HepG2 (cell line): ENCODE results near the gene PFKFB4.

Experiments used
- CTCF ChIP-seq: sonication (generic); formaldehyde crosslinking; IDR thresholded peaks from 2 replicates; pipeline ENCODE4 v1.5.0; 2020; ENCODE audit warnings: mild to moderate bottlenecking, missing genetic modification reagents, moderate library complexity
- PHF8 ChIP-seq: sonication (generic); formaldehyde crosslinking; IDR thresholded peaks from 2 replicates; pipeline ENCODE4 v1.5.0; 2020; ENCODE audit warnings: missing genetic modification reagents
- SRY ChIP-seq: sonication (generic); formaldehyde crosslinking; IDR thresholded peaks from 2 replicates; pipeline ENCODE4 v1.8.0; 2022; ENCODE audit warnings: mild to moderate bottlenecking, missing genetic modification reagents
- ZNF10 ChIP-seq: sonication (generic); formaldehyde crosslinking; IDR thresholded peaks from 2 replicates; pipeline ENCODE4 v1.4.0; 2020; ENCODE audit warnings: mild to moderate bottlenecking, low read depth, missing genetic modification reagents, borderline replicate concordance
- ZNF572 ChIP-seq: sonication (generic); formaldehyde crosslinking; IDR thresholded peaks from 2 replicates; pipeline ENCODE4 v1.5.1; 2020; ENCODE audit warnings: mild to moderate bottlenecking, missing genetic modification reagents
- TF ChIP-seq, protein P1 (sequence below): sonication (generic); formaldehyde crosslinking; IDR thresholded peaks from 2 replicates; pipeline ENCODE4 v1.4.0; 2020; ENCODE audit warnings: mild to moderate bottlenecking, missing genetic modification reagents

GRCh38 chr3:48595075-48595525 lies 38.5 kb upstream of the PFKFB4 start, which contains the start of gene COL7A1:
- TF ChIP-seq PHF8 (no peak), ZNF10 (CRISPR knock-in tag) (no peak), ZNF572 (CRISPR knock-in tag) (no peak), CTCF (CRISPR knock-in tag) (no peak), SRY (CRISPR knock-in tag) (no peak)
- TF ChIP-seq, protein P1, sequence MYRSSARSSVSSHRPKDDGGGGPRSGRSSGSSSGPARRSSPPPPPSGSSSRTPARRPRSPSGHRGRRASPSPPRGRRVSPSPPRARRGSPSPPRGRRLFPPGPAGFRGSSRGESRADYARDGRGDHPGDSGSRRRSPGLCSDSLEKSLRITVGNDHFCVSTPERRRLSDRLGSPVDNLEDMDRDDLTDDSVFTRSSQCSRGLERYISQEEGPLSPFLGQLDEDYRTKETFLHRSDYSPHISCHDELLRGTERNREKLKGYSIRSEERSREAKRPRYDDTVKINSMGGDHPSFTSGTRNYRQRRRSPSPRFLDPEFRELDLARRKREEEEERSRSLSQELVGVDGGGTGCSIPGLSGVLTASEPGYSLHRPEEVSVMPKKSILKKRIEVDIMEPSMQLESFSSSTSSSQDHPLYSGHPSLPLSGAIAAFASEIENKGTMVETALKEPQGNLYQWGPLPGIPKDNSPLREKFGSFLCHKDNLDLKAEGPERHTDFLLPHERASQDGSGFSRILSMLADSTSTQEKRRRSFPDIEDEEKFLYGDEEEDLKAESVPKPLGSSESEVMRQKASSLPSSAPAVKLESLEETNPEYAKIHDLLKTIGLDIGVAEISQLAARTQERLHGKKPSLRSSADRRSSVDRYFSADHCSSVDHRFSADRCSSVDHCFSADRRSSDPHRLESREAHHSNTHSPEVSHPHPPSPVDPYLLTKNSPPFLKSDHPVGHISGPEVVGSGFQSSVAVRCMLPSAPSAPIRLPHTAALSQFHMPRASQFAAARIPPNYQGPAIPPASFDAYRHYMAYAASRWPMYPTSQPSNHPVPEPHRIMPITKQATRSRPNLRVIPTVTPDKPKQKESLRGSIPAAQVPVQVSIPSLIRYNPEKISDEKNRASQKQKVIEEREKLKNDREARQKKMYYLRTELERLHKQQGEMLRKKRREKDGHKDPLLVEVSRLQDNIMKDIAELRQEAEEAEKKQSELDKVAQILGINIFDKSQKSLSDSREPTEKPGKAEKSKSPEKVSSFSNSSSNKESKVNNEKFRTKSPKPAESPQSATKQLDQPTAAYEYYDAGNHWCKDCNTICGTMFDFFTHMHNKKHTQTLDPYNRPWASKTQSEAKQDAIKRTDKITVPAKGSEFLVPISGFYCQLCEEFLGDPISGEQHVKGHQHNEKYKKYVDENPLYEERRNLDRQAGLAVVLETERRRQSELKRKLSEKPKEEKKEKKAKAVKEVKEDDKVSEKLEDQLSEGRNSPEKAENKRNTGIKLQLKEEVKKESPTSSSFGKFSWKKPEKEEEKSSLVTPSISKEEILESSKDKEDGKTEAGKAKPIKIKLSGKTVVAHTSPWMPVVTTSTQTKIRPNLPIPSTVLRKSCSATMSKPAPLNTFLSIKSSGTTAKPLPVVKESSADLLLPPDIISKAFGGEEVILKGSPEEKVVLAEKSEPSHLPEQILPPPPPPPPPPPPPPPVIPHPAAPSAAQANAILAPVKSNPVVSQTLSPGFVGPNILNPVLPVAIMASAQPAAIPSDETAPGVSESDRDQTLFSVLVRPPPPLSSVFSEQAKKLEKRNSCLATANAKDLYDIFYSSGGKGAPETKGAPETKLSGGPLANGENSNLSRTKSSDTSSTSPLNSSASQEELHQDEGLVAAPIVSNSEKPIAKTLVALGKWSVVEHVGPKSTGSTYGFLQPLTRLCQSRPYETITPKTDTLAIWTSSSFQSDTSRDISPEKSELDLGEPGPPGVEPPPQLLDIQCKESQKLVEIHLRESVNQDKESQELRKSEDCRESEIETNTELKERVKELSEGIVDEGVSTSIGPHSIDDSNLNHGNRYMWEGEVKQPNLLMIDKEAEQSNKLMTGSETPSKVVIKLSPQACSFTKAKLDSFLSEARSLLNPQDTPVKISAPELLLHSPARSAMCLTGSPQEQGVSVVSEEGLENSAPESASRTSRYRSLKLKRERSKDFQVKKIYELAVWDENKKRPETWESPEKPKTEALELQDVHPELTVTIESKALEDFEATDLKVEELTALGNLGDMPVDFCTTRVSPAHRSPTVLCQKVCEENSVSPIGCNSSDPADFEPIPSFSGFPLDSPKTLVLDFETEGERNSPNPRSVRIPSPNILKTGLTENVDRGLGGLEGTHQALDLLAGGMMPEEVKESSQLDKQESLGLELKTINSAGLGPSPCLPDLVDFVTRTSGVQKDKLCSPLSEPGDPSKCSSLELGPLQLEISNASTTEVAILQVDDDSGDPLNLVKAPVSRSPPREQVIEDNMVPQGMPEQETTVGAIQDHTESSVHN (CRISPR knock-in tag), result no peak
